ENCODE results near the gene CLCN5. TPM values are rescaled to one million over a fixed set of nuclear protein-coding genes. Genes with fewer than 3 reads are reported as not detected.

Gene CLCN5
- total RNA-seq, 2 donors from 2014 or later: 6.3 to 9.6 TPM

DNA sequence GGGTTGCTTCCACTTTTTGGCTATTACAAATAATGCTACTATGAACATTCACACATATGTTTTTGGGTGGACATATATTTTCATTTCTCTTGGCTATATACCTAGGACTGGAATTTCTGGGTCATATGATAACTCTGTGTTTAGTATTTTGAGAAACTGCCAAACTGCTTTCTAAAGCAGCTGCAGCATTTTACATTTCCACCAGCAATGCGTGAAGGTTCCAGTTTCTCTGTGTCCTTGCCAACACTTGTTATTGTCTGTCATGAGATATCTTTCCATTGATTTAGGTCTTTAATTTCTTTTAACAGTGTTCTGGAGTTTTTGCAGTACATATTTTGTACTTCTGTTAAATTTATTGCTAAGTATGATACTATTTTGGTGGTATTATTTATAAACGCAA lies 48.3 kb downstream of the CLCN5 start:
- Histone ChIP-seq H3K27ac (no peak overlapping the region), H3K36me3 (no peaks in the 10 kb centered on the region), H3K9me3 (no peaks in the 10 kb centered on the region), H3K4me3 (no peak overlapping the region), H3K4me1 (ENCODE audit: control insufficient read depth in 1 of 2, low read depth in 2 of 2) (no peaks in the 10 kb centered on the region), H3K27me3 (replicated peaks; ENCODE audit: insufficient read depth) (no peaks in the 10 kb centered on the region)
- no peak for ATAC-seq (ENCODE audit: insufficient number of reproducible peaks, low FRiP score, low read depth)
- no peak for TF ChIP-seq CTCF (IDR thresholded peaks at IDR 0.05)
- DNase-seq (ENCODE audit: low spot score): no peak

DNA sequence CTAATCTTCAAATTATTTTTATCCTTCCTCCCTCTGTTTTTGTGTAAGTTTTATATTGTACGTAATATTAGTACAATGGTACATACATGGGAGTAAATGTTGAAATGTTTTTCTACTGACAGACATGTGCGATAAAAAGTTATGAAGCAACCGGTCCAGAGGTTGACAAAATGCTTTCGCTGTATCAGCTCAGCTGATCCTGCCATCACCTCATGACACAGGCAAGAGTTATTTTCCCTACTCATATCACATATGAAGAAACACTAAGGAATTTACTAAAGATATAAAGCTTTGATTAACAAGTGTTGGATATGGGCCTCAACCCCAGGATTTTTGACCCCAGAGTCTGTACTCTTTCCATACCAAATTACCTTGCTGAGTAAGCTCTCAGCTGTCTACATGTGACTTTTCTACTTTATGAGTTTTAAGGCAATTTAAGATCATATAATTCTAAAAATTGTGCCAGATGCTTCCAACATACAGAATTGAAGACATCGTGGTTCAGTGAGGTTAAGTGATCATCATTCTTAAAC lies 50.0 kb downstream of the CLCN5 start:
- no peak overlapping the region for H3K27ac ChIP-seq
- no peak for DNase-seq (ENCODE audit: low spot score)
- H3K36me3 ChIP-seq: no peaks in the 10 kb centered on the region
- no peaks in the 10 kb centered on the region for H3K9me3 ChIP-seq
- H3K4me1 ChIP-seq (ENCODE audit: control insufficient read depth in 1 of 2, low read depth in 2 of 2): no peaks in the 10 kb centered on the region
- no peak overlapping the region for H3K4me3 ChIP-seq
- no peaks in the 10 kb centered on the region for H3K27me3 ChIP-seq (replicated peaks; ENCODE audit: insufficient read depth)
- no peak for TF ChIP-seq CTCF (IDR thresholded peaks at IDR 0.05)
- ATAC-seq (ENCODE audit: insufficient number of reproducible peaks, low FRiP score, low read depth): no peak

DNA sequence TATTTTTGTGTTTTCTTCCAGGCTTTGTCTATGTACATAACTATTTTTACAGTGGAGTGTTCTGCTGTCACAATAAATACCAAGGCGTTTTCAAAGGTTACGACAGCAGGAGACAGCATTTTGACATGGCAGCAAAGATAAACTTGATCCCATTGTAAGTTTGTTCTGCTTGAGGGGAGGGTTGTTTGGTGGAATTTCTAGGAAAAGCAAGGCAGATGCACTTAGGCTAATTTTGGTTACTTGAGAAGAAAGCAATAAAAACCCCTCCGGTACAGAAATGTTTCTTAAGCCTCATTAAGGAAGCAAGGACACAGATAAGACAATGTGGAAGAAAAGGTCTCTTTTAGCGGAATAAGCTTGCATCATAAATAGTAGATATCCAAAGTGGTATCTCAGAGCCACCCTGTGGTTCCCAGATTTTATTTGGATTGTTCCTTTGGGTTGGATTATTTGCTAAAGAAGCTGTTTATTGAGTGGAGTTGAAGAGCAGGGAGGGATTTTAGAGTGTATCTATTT lies 54.3 kb downstream of the CLCN5 start:
- TF ChIP-seq CTCF (IDR thresholded peaks at IDR 0.05): no peak
- no peak for ATAC-seq (ENCODE audit: insufficient number of reproducible peaks, low FRiP score, low read depth)
- no peak for DNase-seq (ENCODE audit: low spot score)
- Histone ChIP-seq H3K27ac (no peak overlapping the region), H3K9me3 (no peaks in the 10 kb centered on the region), H3K36me3 (no peaks in the 10 kb centered on the region), H3K4me1 (ENCODE audit: control insufficient read depth in 1 of 2, low read depth in 2 of 2) (no peaks in the 10 kb centered on the region), H3K4me3 (no peak overlapping the region), H3K27me3 (replicated peaks; ENCODE audit: insufficient read depth) (no peaks in the 10 kb centered on the region)

- TF ChIP-seq CTCF (IDR thresholded peaks at IDR 0.05): no peak
Observed at GRCh38 chrX:49977319-49978090, 55.1 kb downstream of the CLCN5 start.

DNA sequence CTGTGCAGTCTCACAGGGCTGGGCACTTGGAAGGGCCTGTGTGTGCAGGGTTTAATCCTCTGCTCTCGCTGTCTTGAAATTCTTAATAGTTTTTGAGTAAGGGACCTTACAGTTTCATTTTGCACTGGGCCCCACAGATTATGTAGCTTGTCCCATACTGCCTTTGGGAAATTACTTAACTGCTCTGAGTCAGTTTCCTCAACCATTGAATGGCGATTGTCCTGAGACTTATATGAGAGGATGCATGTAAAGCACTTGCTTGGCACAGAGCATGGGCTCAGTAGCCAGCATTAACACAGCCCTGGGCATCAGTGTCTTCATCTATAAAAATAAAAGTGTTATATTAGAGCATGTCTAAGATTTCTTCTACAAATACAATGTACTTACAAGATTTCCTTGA lies 55.8 kb downstream of the CLCN5 start:
- DNase-seq (ENCODE audit: low spot score): no peak
- H3K4me3 ChIP-seq: no peak overlapping the region
- TF ChIP-seq CTCF (IDR thresholded peaks at IDR 0.05): no peak
- no peaks in the 10 kb centered on the region for H3K27me3 ChIP-seq (replicated peaks; ENCODE audit: insufficient read depth)
- no peaks in the 10 kb centered on the region for H3K4me1 ChIP-seq (ENCODE audit: control insufficient read depth in 1 of 2, low read depth in 2 of 2)
- H3K36me3 ChIP-seq: no peaks in the 10 kb centered on the region
- H3K27ac ChIP-seq: no peak overlapping the region
- H3K9me3 ChIP-seq: no peaks in the 10 kb centered on the region
- no peak for ATAC-seq (ENCODE audit: insufficient number of reproducible peaks, low FRiP score, low read depth)

More at GRCh38 chrX:49977319-49978090, 55.1 kb downstream of the CLCN5 start:
- Histone ChIP-seq H3K27ac (no peak overlapping the region), H3K36me3 (no peaks in the 10 kb centered on the region), H3K4me1 (ENCODE audit: control insufficient read depth in 1 of 2, low read depth in 2 of 2) (no peaks in the 10 kb centered on the region), H3K4me3 (no peak overlapping the region), H3K27me3 (replicated peaks; ENCODE audit: insufficient read depth) (no peaks in the 10 kb centered on the region), H3K9me3 (no peaks in the 10 kb centered on the region)
- ATAC-seq (ENCODE audit: insufficient number of reproducible peaks, low FRiP score, low read depth) (no peak), DNase-seq (ENCODE audit: low spot score) (no peak)

Measured in thoracic aorta (tissue), 2 donors.